Endometrial microvascular endothelial cells (primary cell): ENCODE results near the gene ARX. TPM values are rescaled to one million over a fixed set of nuclear protein-coding genes. Genes with fewer than 3 reads are reported as not detected.

Source experiments
- in situ Hi-C: cut with HindIII; loops from 2 replicates; pipeline ENCODE4 v1.10.0; 2017; ENCODE audit warnings: low sequenced_read_pairs, low pct_unique_long_range_greater_than_20kb; ENCODE audit errors: inconsistent ontology term
- total RNA-seq: library from RNA; depleted of rRNA; stranded (reverse); fragments of >200 nt; gene quantifications from one replicate; pipeline ENCODE4 v1.2.3, GENCODE V29; 2015; ENCODE audit errors: inconsistent ontology term

ARX gene
- total RNA-seq, 1 donor from 2014 or later, result not detected

DNA sequence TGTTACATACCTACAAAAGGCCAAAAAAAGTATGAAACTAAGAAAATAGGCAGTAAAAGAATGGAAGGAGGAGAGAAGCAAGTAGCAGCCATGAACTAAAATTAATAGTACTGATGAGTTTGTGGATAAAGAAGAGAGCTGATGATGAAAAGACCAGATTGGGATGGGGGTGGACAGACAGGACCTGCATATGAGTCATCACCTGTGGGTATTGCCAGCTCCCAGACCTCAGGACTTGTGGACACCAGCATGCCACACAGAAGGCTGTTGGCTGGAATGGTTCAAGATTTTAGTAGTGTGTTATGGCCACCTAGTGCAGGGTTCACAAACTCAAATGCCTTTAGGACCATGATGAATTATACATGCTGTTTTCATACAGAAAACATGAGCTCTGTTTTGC is 58.9 kb downstream of the ARX start:
- in situ Hi-C loops, result no loop called here

DNA sequence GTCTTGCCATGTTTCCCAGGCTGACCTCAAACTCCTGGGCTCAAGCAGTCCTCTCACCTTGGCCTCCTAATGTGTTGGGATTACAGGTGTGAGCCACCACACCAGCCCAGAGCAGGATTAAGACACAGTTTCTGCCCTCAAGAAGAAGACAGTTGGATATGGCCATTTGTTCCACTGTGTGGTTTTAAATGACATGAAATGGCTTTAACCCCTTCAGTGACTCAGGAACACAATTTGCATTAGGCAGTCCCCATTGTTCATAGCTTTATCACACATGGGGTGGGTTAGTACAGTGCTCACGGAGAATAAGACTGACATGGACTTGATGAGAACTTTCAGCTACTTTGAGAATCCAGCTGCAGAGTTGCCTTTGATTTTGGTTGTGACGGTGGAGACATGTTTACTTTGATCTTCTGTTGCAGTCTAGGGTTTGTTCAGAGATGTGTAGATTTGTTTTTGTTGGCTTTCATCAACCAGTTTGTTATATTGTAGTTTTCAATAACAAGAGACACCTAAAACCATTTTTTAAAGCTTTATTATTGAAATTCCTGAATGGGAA is 60.3 kb downstream of the ARX start:
- in situ Hi-C loops, result no loop called here

DNA sequence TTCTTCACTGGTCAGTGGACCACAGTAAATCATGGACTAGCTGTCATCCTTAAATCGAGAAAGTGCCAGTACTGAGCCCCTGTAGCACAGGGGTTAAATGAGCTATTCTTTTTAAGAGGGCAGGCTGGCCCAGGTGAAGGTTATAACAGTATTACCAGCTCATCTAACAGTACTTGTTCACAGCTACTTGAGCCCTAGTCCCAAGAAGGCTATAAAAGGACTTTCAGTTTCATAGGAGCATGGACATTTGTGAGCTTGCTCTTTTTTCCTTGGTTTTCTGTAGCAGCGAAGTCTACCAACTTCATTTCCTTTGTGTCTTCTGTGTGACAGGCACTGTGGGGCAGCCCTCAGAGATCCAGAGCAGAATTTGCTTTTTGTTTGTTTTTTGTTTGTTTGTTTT is 61.0 kb downstream of the ARX start:
- in situ Hi-C loops, result no loop called here
